Neutrophil (primary cell): ENCODE data around the gene MAP3K9.

Source experiments
- H3K27ac ChIP-seq: fragments of 200-600 bp; sonication (generic); 2 replicates; pipeline ENCODE4 v1.5.1; 2016; ENCODE audit warnings: mild to moderate bottlenecking, moderate library complexity
- H3K27me3 ChIP-seq: fragments of 200-600 bp; sonication (generic); 2 replicates; pipeline ENCODE4 v1.6.0; 2016; ENCODE audit warnings: mild to moderate bottlenecking
- H3K36me3 ChIP-seq: fragments of 200-600 bp; sonication (generic); 2 replicates; pipeline ENCODE4 v1.5.1; 2017
- H3K4me1 ChIP-seq, 2 experiments: fragments of 200-600 bp in 1 of 2; sonication (generic) in 1 of 2; 1 replicate in 1 of 2; 2 replicates in 1 of 2; pipeline versions ENCODE4 v1.5.1 to v1.6.1; 2013 to 2016; ENCODE audit warnings: low read depth in 1 of 2, low read length in 1 of 2, mild to moderate bottlenecking in 1 of 2, moderate library complexity in 1 of 2; ENCODE audit not compliant: control insufficient read depth in 1 of 2, insufficient read depth in 1 of 2
- H3K4me3 ChIP-seq, 2 experiments: fragments of 200-600 bp in 1 of 2; sonication (generic) in 1 of 2; 1 replicate in 1 of 2; 2 replicates in 1 of 2; pipeline ENCODE4 v1.5.1; 2013 to 2016; ENCODE audit warnings: low read depth in 1 of 2, low read length in 1 of 2, mild to moderate bottlenecking in 1 of 2, moderate library complexity in 1 of 2
- H3K9me3 ChIP-seq: fragments of 200-600 bp; sonication (generic); 2 replicates; pipeline ENCODE4 v1.5.1; 2016
- CTCF ChIP-seq: fragments of 200-600 bp; sonication (generic); IDR thresholded peaks from 2 replicates; pipeline ENCODE4 v1.5.1; 2016; ENCODE audit warnings: antibody characterized with exemption

Gene MAP3K9

GRCh38 chr14:70833884-70834283, 24.6 kb upstream of the MAP3K9 start:
- Histone ChIP-seq H3K9me3 (no peaks in the 10 kb centered on the region), H3K4me3 (no peak overlapping the region), H3K4me1 (no peaks in the 10 kb centered on the region), H3K27me3 (no peaks in the 10 kb centered on the region), H3K27ac (no peak overlapping the region), H3K36me3 (no peaks in the 10 kb centered on the region)
- TF ChIP-seq CTCF: no peak

DNA sequence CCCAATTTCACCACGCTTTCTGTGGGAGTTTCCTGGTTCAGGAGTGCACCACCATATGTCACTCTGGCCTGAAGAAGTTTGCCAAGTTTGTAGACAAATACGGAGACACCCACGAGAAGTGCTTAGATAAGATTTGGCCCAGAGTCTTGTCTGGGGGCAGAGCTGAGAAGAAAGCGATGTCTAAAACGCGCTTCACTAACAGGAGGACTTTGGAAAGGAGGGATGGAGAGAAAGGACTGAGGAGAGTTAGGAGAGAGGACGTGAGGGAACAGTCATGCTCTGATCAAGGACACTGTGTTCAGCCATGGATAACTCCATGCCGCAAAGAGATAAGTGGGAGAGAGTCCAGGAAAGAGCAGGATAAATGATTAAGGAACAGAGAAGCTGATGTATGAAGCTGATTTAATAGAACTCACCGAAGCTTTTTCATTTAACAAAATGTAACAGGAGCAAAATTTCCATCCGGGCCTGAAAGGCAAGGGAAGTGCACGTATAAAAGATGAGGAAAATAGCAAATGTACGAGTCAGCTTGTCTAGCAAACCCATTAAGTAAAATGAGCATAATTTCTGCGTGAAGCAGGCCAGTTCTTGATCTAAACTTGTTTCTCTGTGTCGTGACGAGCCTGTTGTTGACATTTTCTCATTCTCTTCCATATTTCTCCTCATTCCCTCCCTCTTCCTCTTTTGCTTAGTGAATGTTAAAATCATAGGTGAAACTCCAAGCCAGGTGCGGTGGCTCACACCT, 23.4 kb upstream of the MAP3K9 start:
- no peaks in the 10 kb centered on the region for H3K36me3 ChIP-seq
- no peak overlapping the region for H3K4me3 ChIP-seq
- H3K4me1 ChIP-seq: no peaks in the 10 kb centered on the region
- no peaks in the 10 kb centered on the region for H3K27me3 ChIP-seq
- no peak overlapping the region for H3K27ac ChIP-seq
- H3K9me3 ChIP-seq: no peaks in the 10 kb centered on the region
- TF ChIP-seq CTCF: no peak

GRCh38 chr14:70830998-70831781, 21.9 kb upstream of the MAP3K9 start:
- Histone ChIP-seq H3K36me3 (no peaks in the 10 kb centered on the region), H3K27me3 (no peaks in the 10 kb centered on the region), H3K9me3 (no peaks in the 10 kb centered on the region), H3K27ac (no peak overlapping the region), H3K4me1 (no peaks in the 10 kb centered on the region), H3K4me3 (no peak overlapping the region)
- no peak for TF ChIP-seq CTCF

GRCh38 chr14:70828188-70828587, 18.9 kb upstream of the MAP3K9 start:
- H3K4me3 ChIP-seq: no peak overlapping the region
- H3K9me3 ChIP-seq: no peaks in the 10 kb centered on the region
- H3K36me3 ChIP-seq: no peaks in the 10 kb centered on the region
- peaks cover under 1 to 1% of the 10 kb centered on the region in 2 experiments for H3K4me1 ChIP-seq
- no peak for TF ChIP-seq CTCF
- no peak overlapping the region for H3K27ac ChIP-seq
- peaks cover 18% of the 10 kb centered on the region for H3K27me3 ChIP-seq

DNA sequence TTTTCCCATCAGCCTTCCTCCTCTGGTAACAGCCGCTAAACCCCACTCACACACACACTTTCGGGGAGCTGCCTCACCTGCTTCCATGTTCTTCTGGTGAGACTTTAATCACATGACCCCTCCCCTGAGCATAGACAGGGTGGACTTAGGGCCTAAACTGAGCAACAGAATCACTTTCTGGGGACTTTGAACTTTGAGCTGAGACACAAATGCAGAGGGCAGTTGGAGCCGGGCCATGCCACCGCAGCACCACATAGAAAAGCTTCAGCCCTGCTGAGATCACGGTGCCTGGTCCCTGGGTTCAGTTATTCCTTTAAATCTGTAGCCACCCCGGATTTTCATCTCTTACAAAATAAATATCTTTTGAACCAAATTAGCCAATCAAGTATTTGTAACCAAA, 18.4 kb upstream of the MAP3K9 start:
- no peak for TF ChIP-seq CTCF
- H3K27ac ChIP-seq: no peak overlapping the region
- H3K4me3 ChIP-seq: no peak overlapping the region
- H3K9me3 ChIP-seq: no peaks in the 10 kb centered on the region
- H3K36me3 ChIP-seq: no peaks in the 10 kb centered on the region
- H3K4me1 ChIP-seq: peaks cover 4 to 5% of the 10 kb centered on the region in 2 experiments
- peaks cover 22% of the 10 kb centered on the region for H3K27me3 ChIP-seq
